ENCODE measurements around the gene HMG20B. TPM values are rescaled to one million over a fixed set of nuclear protein-coding genes. Genes with fewer than 3 reads are reported as not detected.

HMG20B gene
- total and polyA plus RNA-seq, 3 experiments from 2014 or later, result 44.0 to 54.2 (median 50.6) TPM

- CTCF ChIA-PET, result interaction anchor here (1.2 to 1.5 kb wide), 3 partner anchors 10 to 60 kb away, joined by 3 to 8 read pairs (median 3); partner anchors contain the start of gene GIPC3
- no peaks in the 10 kb centered on the region for H3K27me3 Mint-ChIP-seq
- H3K4me3 ChIP-seq (ENCODE audit: low read length), result peak overlapping the region; percentile 21
- peaks cover 29% of the 10 kb centered on the region for H3K4me1 ChIP-seq (ENCODE audit: insufficient read depth, low read length)
- no peaks in the 10 kb centered on the region for H3K9me3 ChIP-seq (ENCODE audit: low read length)
- H3K36me3 ChIP-seq (ENCODE audit: insufficient read depth, low read length), result no peaks in the 10 kb centered on the region
- no peaks in the 10 kb centered on the region for H3K27me3 ChIP-seq (ENCODE audit: insufficient read depth, low read length, poor library complexity, severe bottlenecking)
- H3K27ac Mint-ChIP-seq, result no peak overlapping the region
- POLR2A ChIA-PET, result interaction anchor here (0.8 to 1.4 kb wide), 2 partner anchors 20 to 48 kb away, joined by 3 to 7 read pairs; partner anchors contain the start of genes GIPC3 and MFSD12
- H3K27ac ChIP-seq (ENCODE audit: low read depth, low read length), result no peak overlapping the region
- peak in 2 of 5 donors; percentile 37 to 69 for DNase-seq
- no peak overlapping the region for H3K4me3 Mint-ChIP-seq
- H3K9me3 Mint-ChIP-seq, result no peaks in the 10 kb centered on the region
- H3K36me3 Mint-ChIP-seq, result no peaks in the 10 kb centered on the region
- peaks cover 8 to 18% (median 13%) of the 10 kb centered on the region in 3 donors for H3K4me1 Mint-ChIP-seq
These were observed 32.2 kb downstream of the HMG20B start for GRCh38 chr19:3604987-3605343.

GRCh38 chr19:3605361-3605760 lies 32.6 kb downstream of the HMG20B start:
- no peaks in the 10 kb centered on the region for H3K27me3 Mint-ChIP-seq
- ChIA-PET POLR2A (interaction anchor here (1.4 kb wide), 1 partner anchor 20 kb away, joined by 7 read pairs; the partner anchor contains the start of gene GIPC3), CTCF (interaction anchor here (1.2 to 1.5 kb wide), 3 partner anchors 10 to 60 kb away, joined by 3 to 8 read pairs (median 3); partner anchors contain the start of gene GIPC3)
- Histone ChIP-seq H3K9me3 (ENCODE audit: low read length) (no peaks in the 10 kb centered on the region), H3K36me3 (ENCODE audit: insufficient read depth, low read length) (no peaks in the 10 kb centered on the region), H3K27me3 (ENCODE audit: insufficient read depth, low read length, poor library complexity, severe bottlenecking) (no peaks in the 10 kb centered on the region), H3K4me1 (ENCODE audit: insufficient read depth, low read length) (peaks cover 29% of the 10 kb centered on the region), H3K27ac (ENCODE audit: low read depth, low read length) (no peak overlapping the region), H3K4me3 (ENCODE audit: low read length) (peak overlapping the region; percentile 21)
- H3K27ac Mint-ChIP-seq, result no peak overlapping the region
- H3K4me1 Mint-ChIP-seq, result peaks cover 8 to 18% (median 13%) of the 10 kb centered on the region in 3 donors
- no peak overlapping the region for H3K4me3 Mint-ChIP-seq
- DNase-seq, result no peak
- no peaks in the 10 kb centered on the region for H3K9me3 Mint-ChIP-seq
- H3K36me3 Mint-ChIP-seq, result peaks cover 0 to 2% (median 0%) of the 10 kb centered on the region in 3 donors

GRCh38 chr19:3605770-3606169 lies 33.0 kb downstream of the HMG20B start:
- Mint-ChIP-seq H3K9me3 (no peaks in the 10 kb centered on the region), H3K27me3 (no peaks in the 10 kb centered on the region), H3K4me3 (no peak overlapping the region), H3K4me1 (peaks cover 8 to 18% (median 13%) of the 10 kb centered on the region in 3 donors), H3K36me3 (peaks cover 0 to 5% (median 0%) of the 10 kb centered on the region in 3 donors), H3K27ac (no peak overlapping the region)
- H3K27ac ChIP-seq (ENCODE audit: low read depth, low read length), result peak overlapping the region; percentile 59
- H3K4me1 ChIP-seq (ENCODE audit: insufficient read depth, low read length), result peaks cover 29% of the 10 kb centered on the region
- peak overlapping the region; percentile 21 for H3K4me3 ChIP-seq (ENCODE audit: low read length)
- no peak for DNase-seq
- H3K36me3 ChIP-seq (ENCODE audit: insufficient read depth, low read length), result no peaks in the 10 kb centered on the region
- H3K9me3 ChIP-seq (ENCODE audit: low read length), result no peaks in the 10 kb centered on the region
- POLR2A ChIA-PET, result no interaction called here
- CTCF ChIA-PET, result no interaction called here
- no peaks in the 10 kb centered on the region for H3K27me3 ChIP-seq (ENCODE audit: insufficient read depth, low read length, poor library complexity, severe bottlenecking)

GRCh38 chr19:3606174-3606689 lies 33.5 kb downstream of the HMG20B start:
- Histone ChIP-seq H3K27ac (ENCODE audit: low read depth, low read length) (peak overlapping the region; percentile 59), H3K4me1 (ENCODE audit: insufficient read depth, low read length) (peaks cover 29% of the 10 kb centered on the region), H3K4me3 (ENCODE audit: low read length) (peak overlapping the region; percentile 21), H3K9me3 (ENCODE audit: low read length) (no peaks in the 10 kb centered on the region), H3K36me3 (ENCODE audit: insufficient read depth, low read length) (no peaks in the 10 kb centered on the region), H3K27me3 (ENCODE audit: insufficient read depth, low read length, poor library complexity, severe bottlenecking) (no peaks in the 10 kb centered on the region)
- peak overlapping the region in 5 of 7 donors; percentile 23 to 76 (median 49) for H3K4me3 Mint-ChIP-seq
- no peak overlapping the region for H3K27ac Mint-ChIP-seq
- POLR2A ChIA-PET, result interaction anchor here (0.6 kb wide), 1 partner anchor 52 kb away, joined by 3 read pairs; no protein-coding TSS in a partner anchor
- peaks cover 8 to 18% (median 13%) of the 10 kb centered on the region in 3 donors for H3K4me1 Mint-ChIP-seq
- H3K9me3 Mint-ChIP-seq, result no peaks in the 10 kb centered on the region
- H3K36me3 Mint-ChIP-seq, result peaks cover 0 to 5% (median 0%) of the 10 kb centered on the region in 3 donors
- no peaks in the 10 kb centered on the region for H3K27me3 Mint-ChIP-seq
- CTCF ChIA-PET, result no interaction called here
- peak in 3 of 5 donors; percentile 18 to 60 (median 19) for DNase-seq

DNA sequence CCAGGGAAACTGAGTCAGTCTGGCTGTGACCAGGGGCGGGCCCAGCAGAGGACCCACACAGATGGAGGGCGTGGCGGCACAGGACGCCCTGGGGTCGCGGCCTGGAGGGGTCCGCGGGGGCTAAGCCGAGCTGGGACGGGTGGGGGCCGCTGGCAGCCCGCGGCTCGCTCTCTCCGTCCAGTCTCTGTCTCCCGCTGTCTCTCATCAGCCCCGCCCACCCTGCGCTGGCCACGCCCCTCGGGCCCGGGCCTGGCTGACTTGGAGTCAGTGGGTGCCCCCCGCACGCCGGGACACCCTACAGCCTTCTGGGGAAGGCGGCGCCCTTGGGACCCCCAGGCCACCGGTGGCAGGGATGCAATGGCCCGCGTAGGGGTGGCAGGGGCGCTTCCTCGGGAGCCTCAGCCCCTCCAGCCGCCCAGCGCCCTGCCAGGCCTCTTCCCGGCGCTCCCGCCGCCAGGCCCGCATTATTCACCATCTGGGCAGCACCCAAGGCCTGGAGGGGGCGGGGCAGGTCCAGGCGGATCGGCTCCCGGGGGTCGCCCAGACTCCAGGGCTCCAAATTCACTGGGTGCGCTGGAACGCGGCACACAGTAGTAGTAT lies 34.0 kb downstream of the HMG20B start, which contains the start of gene TBXA2R:
Gene TBXA2R, minus strand, starts transcription at position 186 of the 600 bp plus-strand sequence. CDS start 6,241 bp downstream, outside the sequence.
- Histone ChIP-seq H3K9me3 (ENCODE audit: low read length) (no peaks in the 10 kb centered on the region), H3K4me3 (ENCODE audit: low read length) (peak within 1 kb of the TSS; percentile 21), H3K27me3 (ENCODE audit: insufficient read depth, low read length, poor library complexity, severe bottlenecking) (no peaks in the 10 kb centered on the region), H3K27ac (ENCODE audit: low read depth, low read length) (peak within 1 kb of the TSS; percentile 73), H3K36me3 (ENCODE audit: insufficient read depth, low read length) (no peaks in the 10 kb centered on the region), H3K4me1 (ENCODE audit: insufficient read depth, low read length) (peaks cover 29% of the 10 kb centered on the region)
- ChIA-PET CTCF (no interaction called here), POLR2A (interaction anchor here (0.6 kb wide), 1 partner anchor 52 kb away, joined by 3 read pairs; no protein-coding TSS in a partner anchor)
- Mint-ChIP-seq H3K9me3 (no peaks in the 10 kb centered on the region), H3K27me3 (no peaks in the 10 kb centered on the region), H3K4me3 (peak within 1 kb of the TSS in 6 of 7 donors; percentile 23 to 87 (median 60)), H3K4me1 (peaks cover 8 to 18% (median 13%) of the 10 kb centered on the region in 3 donors), H3K36me3 (peaks cover 0 to 6% (median 0%) of the 10 kb centered on the region in 3 donors), H3K27ac (peak within 1 kb of the TSS in 3 of 8 donors; percentile 26 to 84 (median 83))
- peak; percentile 24 to 70 (median 37) for DNase-seq

GRCh38 chr19:3607303-3608078 lies 34.7 kb downstream of the HMG20B start:
- Histone ChIP-seq H3K4me1 (ENCODE audit: insufficient read depth, low read length) (peaks cover 29% of the 10 kb centered on the region), H3K9me3 (ENCODE audit: low read length) (no peaks in the 10 kb centered on the region), H3K27me3 (ENCODE audit: insufficient read depth, low read length, poor library complexity, severe bottlenecking) (no peaks in the 10 kb centered on the region), H3K36me3 (ENCODE audit: insufficient read depth, low read length) (no peaks in the 10 kb centered on the region), H3K4me3 (ENCODE audit: low read length) (no peak overlapping the region), H3K27ac (ENCODE audit: low read depth, low read length) (peak overlapping the region; percentile 73)
- Mint-ChIP-seq H3K9me3 (no peaks in the 10 kb centered on the region), H3K4me1 (peaks cover 8 to 18% (median 13%) of the 10 kb centered on the region in 3 donors), H3K27ac (peak overlapping the region in 3 of 8 donors; percentile 26 to 84 (median 83)), H3K4me3 (peak overlapping the region in 6 of 7 donors; percentile 47 to 87 (median 66)), H3K36me3 (peaks cover 0 to 10% (median 3%) of the 10 kb centered on the region in 3 donors), H3K27me3 (no peaks in the 10 kb centered on the region)
- ChIA-PET CTCF (interaction anchor here (1.1 to 2.8 kb wide), 3 partner anchors 11 to 62 kb away, joined by 3 to 14 read pairs (median 3); partner anchors contain the start of gene GIPC3), POLR2A (no interaction called here)
- DNase-seq, result peak in 1 of 5 donors; percentile 49

DNA sequence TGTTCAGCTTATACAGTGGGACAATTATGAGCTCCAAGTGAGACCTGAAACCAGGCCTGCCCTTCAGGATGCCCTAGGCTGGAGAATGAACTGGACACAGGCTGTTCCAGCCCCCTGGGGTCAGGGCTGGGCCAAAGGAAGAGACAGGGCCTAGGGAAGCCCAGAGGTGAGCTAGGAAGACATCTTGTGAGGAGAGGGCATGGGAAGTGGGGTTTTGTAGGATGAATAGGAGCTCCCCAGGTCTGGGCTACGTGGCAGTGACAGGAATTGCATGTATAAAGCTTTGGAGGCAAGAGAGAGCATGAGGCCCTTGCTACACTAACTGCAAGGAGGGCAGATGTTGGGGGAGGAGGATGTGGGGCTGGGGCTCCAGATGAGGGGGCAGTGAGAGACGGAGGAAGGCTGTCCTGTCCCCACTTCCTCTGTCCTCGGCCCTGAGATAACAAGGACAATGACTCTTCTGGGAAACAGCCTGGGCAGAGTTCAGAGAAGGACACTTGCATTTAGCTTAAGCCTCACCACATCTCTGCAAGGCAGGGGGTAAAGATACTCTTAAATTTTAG lies 35.4 kb downstream of the HMG20B start:
- no peak for DNase-seq

More for the DNA sequence above, 35.4 kb downstream of the HMG20B start:
- POLR2A ChIA-PET, result no interaction called here
- Histone ChIP-seq H3K36me3 (ENCODE audit: insufficient read depth, low read length) (no peaks in the 10 kb centered on the region), H3K9me3 (ENCODE audit: low read length) (no peaks in the 10 kb centered on the region), H3K27ac (ENCODE audit: low read depth, low read length) (peak overlapping the region; percentile 73), H3K27me3 (ENCODE audit: insufficient read depth, low read length, poor library complexity, severe bottlenecking) (no peaks in the 10 kb centered on the region), H3K4me1 (ENCODE audit: insufficient read depth, low read length) (peaks cover 29% of the 10 kb centered on the region), H3K4me3 (ENCODE audit: low read length) (no peak overlapping the region)
- H3K4me3 Mint-ChIP-seq, result peak overlapping the region in 4 of 7 donors; percentile 47 to 79 (median 66)
- H3K36me3 Mint-ChIP-seq, result peaks cover 0 to 13% (median 3%) of the 10 kb centered on the region in 3 donors
- CTCF ChIA-PET, result interaction anchor here (1.1 to 2.8 kb wide), 3 partner anchors 11 to 63 kb away, joined by 3 to 14 read pairs (median 3); partner anchors contain the start of gene GIPC3
- no peaks in the 10 kb centered on the region for H3K9me3 Mint-ChIP-seq
- H3K27ac Mint-ChIP-seq, result peak overlapping the region in 3 of 8 donors; percentile 26 to 83 (median 79)
- H3K4me1 Mint-ChIP-seq, result peaks cover 8 to 18% (median 13%) of the 10 kb centered on the region in 3 donors
- H3K27me3 Mint-ChIP-seq, result no peaks in the 10 kb centered on the region
